H1 (cell line): ENCODE measurements around the gene LPP. TPM values are rescaled to one million over a fixed set of nuclear protein-coding genes. Genes with fewer than 3 reads are reported as not detected.

Experiments used
- CTCF ChIA-PET: fragments of 300-600 bp; sonication (Branson Sonifier 250); formaldehyde crosslinking; loops from one replicate; lab custom pipeline; 2021; ENCODE audit not compliant: partially characterized antibody; lab: Charles Lee
- POLR2A ChIA-PET: fragments of 300-600 bp; sonication (Branson Sonifier 250); formaldehyde crosslinking; loops from one replicate; lab custom pipeline; 2021; ENCODE audit warnings: inconsistent platforms; ENCODE audit not compliant: partially characterized antibody; lab: Charles Lee
- DNase-seq, 2 experiments: peaks; one replicate each; pipeline versions ENCODE4 v3.0.0 to v3.0.0-alpha.2; 2010 to 2022; ENCODE audit warnings: low spot score in 2 of 2, low read depth in 1 of 2, mixed read lengths in 1 of 2
- FAIRE-seq: peaks from 2 replicates; lab custom pipeline; 2011; peaks lifted over from hg19 to GRCh38; lab: Jason Lieb, UNC
- H2AFZ ChIP-seq: 2 replicates; pipeline ENCODE4 v1.8.1; 2012; ENCODE audit warnings: low read length, inconsistent platforms
- H2AK5ac ChIP-seq: 2 replicates; pipeline ENCODE4 v1.6.1; 2013; ENCODE audit warnings: low read depth, low read length
- H2BK120ac ChIP-seq: replicated peaks from 2 replicates; pipeline ENCODE3; 2013; ENCODE audit warnings: low read depth, low read length, inconsistent platforms
- H2BK12ac ChIP-seq: 2 replicates; pipeline ENCODE4 v1.6.1; 2013; ENCODE audit warnings: low read depth, low read length
- H2BK15ac ChIP-seq: 2 replicates; pipeline ENCODE4 v1.6.1; 2013; ENCODE audit warnings: low read length
- H2BK20ac ChIP-seq: 2 replicates; pipeline ENCODE4 v1.6.1; 2013; ENCODE audit warnings: low read length
- H2BK5ac ChIP-seq: 2 replicates; pipeline ENCODE4 v1.6.1; 2013; ENCODE audit warnings: low read depth, low read length
- H3K14ac ChIP-seq: 2 replicates; pipeline ENCODE4 v1.6.1; 2013; ENCODE audit warnings: inconsistent platforms; ENCODE audit not compliant: insufficient read length
- H3K18ac ChIP-seq: 2 replicates; pipeline ENCODE4 v1.6.1; 2013; ENCODE audit warnings: low read length; ENCODE audit errors: extremely low read depth
- H3K23ac ChIP-seq: 2 replicates; pipeline ENCODE4 v1.6.1; 2013; ENCODE audit warnings: inconsistent platforms; ENCODE audit not compliant: insufficient read length
- H3K23me2 ChIP-seq: 2 replicates; pipeline ENCODE4 v1.6.1; 2013; ENCODE audit warnings: low read depth, low read length
- H3K27ac ChIP-seq: 2 replicates; pipeline ENCODE4 v1.6.1; 2011; ENCODE audit warnings: low read depth, low read length, inconsistent platforms
- H3K27me3 ChIP-seq, 4 experiments: replicated peaks in 1 of 4; 1 replicate in 1 of 4; 2 replicates in 3 of 4; pipeline versions ENCODE4 v1.6.1 to v1.8.1; 2011 to 2013; ENCODE audit warnings: low read length in 3 of 4, mild to moderate bottlenecking in 3 of 4, inconsistent platforms in 2 of 4, mixed read lengths in 2 of 4, moderate library complexity in 1 of 4; ENCODE audit not compliant: control insufficient read depth in 3 of 4, insufficient read depth in 3 of 4; ENCODE audit errors: extremely low read depth in 1 of 4
- H3K36me3 ChIP-seq, 4 experiments: 2 replicates each; pipeline versions ENCODE4 v1.6.1 to v1.8.1; 2011 to 2013; ENCODE audit warnings: mild to moderate bottlenecking in 4 of 4, low read length in 3 of 4, moderate library complexity in 2 of 4, control low read depth in 1 of 4, inconsistent platforms in 1 of 4; ENCODE audit not compliant: insufficient read depth in 4 of 4, control insufficient read depth in 2 of 4
- H3K4ac ChIP-seq: replicated peaks from 2 replicates; pipeline ENCODE3; 2013; ENCODE audit warnings: low read length, low read depth, mixed read lengths, inconsistent platforms; ENCODE audit not compliant: insufficient read length
- H3K4me1 ChIP-seq, 4 experiments: replicated peaks in 1 of 4; 1 replicate in 1 of 4; 2 replicates in 3 of 4; pipeline versions ENCODE4 v1.6.1 to v1.8.1; 2011 to 2013; ENCODE audit warnings: low read length in 3 of 4, inconsistent platforms in 2 of 4, mixed read lengths in 1 of 4; ENCODE audit not compliant: insufficient read depth in 4 of 4, control insufficient read depth in 3 of 4
- H3K4me2 ChIP-seq, 2 experiments: 2 replicates each; pipeline versions ENCODE4 v1.6.1 to v1.8.1; 2011 to 2013; ENCODE audit warnings: low read depth in 2 of 2, low read length in 2 of 2, control low read depth in 1 of 2, inconsistent platforms in 1 of 2, mild to moderate bottlenecking in 1 of 2; ENCODE audit not compliant: insufficient read depth in 1 of 2
- H3K4me3 ChIP-seq, 4 experiments: fragments of 200-600, 300-600 bp in 1 of 4; sonication (generic), shearing (Covaris generic), sonication (Bioruptor Twin) in 1 of 4; 2 replicates each; pipeline versions ENCODE4 v1.5.1 to v1.8.1; 2011 to 2016; ENCODE audit warnings: low read length in 4 of 4, low read depth in 3 of 4, control low read depth in 2 of 4, inconsistent platforms in 2 of 4, mild to moderate bottlenecking in 2 of 4, mixed read lengths in 1 of 4, moderate library complexity in 1 of 4; ENCODE audit not compliant: insufficient read depth in 2 of 4; ENCODE audit errors: extremely low read depth in 1 of 4
- H3K56ac ChIP-seq: replicated peaks from 2 replicates; pipeline ENCODE3; 2013; ENCODE audit warnings: low read depth, mild to moderate bottlenecking, mixed read lengths, low read length, inconsistent platforms; ENCODE audit not compliant: insufficient read length
- H3K79me1 ChIP-seq: 2 replicates; pipeline ENCODE4 v1.6.1; 2013; ENCODE audit warnings: low read depth, low read length, control low read depth
- H3K79me2 ChIP-seq, 2 experiments: 2 replicates each; pipeline versions ENCODE4 v1.6.1 to v1.8.1; 2012 to 2013; ENCODE audit warnings: low read length in 2 of 2, mild to moderate bottlenecking in 2 of 2, inconsistent platforms in 1 of 2; ENCODE audit not compliant: insufficient read depth in 2 of 2, control insufficient read depth in 1 of 2
- H3K9ac ChIP-seq, 4 experiments: replicated peaks in 1 of 4; 1 replicate in 1 of 4; 2 replicates in 3 of 4; pipeline versions ENCODE4 v1.6.1 to v1.8.1; 2011 to 2013; ENCODE audit warnings: low read depth in 3 of 4, low read length in 3 of 4, control low read depth in 2 of 4, mild to moderate bottlenecking in 2 of 4, moderate library complexity in 2 of 4, inconsistent platforms in 1 of 4; ENCODE audit errors: extremely low read depth in 1 of 4
- H3K9me3 ChIP-seq, 2 experiments: 2 replicates each; pipeline versions ENCODE4 v1.6.1 to v1.8.1; 2012 to 2013; ENCODE audit warnings: mild to moderate bottlenecking in 2 of 2, moderate library complexity in 2 of 2, control low read depth in 1 of 2, inconsistent platforms in 1 of 2, low read depth in 1 of 2, low read length in 1 of 2, mixed read lengths in 1 of 2; ENCODE audit not compliant: insufficient read depth in 2 of 2
- H4K20me1 ChIP-seq, 2 experiments: replicated peaks in 1 of 2; 2 replicates each; pipeline versions ENCODE3 to v1.8.1; 2011 to 2013; ENCODE audit warnings: inconsistent platforms in 2 of 2, low read length in 2 of 2, mild to moderate bottlenecking in 1 of 2; ENCODE audit not compliant: insufficient read depth in 2 of 2, control insufficient read depth in 1 of 2
- H4K5ac ChIP-seq: 2 replicates; pipeline ENCODE4 v1.6.1; 2013; ENCODE audit warnings: low read length, low read depth, mixed read lengths, inconsistent platforms; ENCODE audit not compliant: insufficient read length
- H4K8ac ChIP-seq: 2 replicates; pipeline ENCODE4 v1.8.0; 2013; ENCODE audit warnings: mild to moderate bottlenecking, moderate library complexity, low read length, inconsistent platforms; ENCODE audit not compliant: insufficient read depth; ENCODE audit errors: extremely low read depth
- H4K91ac ChIP-seq: replicated peaks from 2 replicates; pipeline ENCODE3; 2013; ENCODE audit warnings: low read length, mixed read lengths, inconsistent platforms; ENCODE audit not compliant: insufficient read length
- ATF3 ChIP-seq: IDR thresholded peaks from 2 replicates; pipeline ENCODE4 v1.6.1; 2011; ENCODE audit warnings: low read depth, mild to moderate bottlenecking, low read length; ENCODE audit not compliant: insufficient read depth
- BACH1 ChIP-seq: IDR thresholded peaks from 2 replicates; pipeline ENCODE4 v1.6.1; 2012; ENCODE audit warnings: low read length, improper control_type of control experiment
- CREB1 ChIP-seq: IDR thresholded peaks from 2 replicates; pipeline ENCODE4 v1.6.1; 2012; ENCODE audit warnings: inconsistent platforms
- CTBP2 ChIP-seq: IDR thresholded peaks from 2 replicates; pipeline ENCODE4 v1.7.0; 2011; ENCODE audit warnings: borderline replicate concordance, mild to moderate bottlenecking, moderate library complexity, mixed read lengths, low read length; ENCODE audit not compliant: insufficient read depth, insufficient read length
- EP300 ChIP-seq, 2 experiments: IDR thresholded peaks; 1 replicate in 1 of 2; 2 replicates in 1 of 2; pipeline ENCODE4 v1.6.1; 2011 to 2012; ENCODE audit warnings: low read depth in 2 of 2, low read length in 2 of 2, mild to moderate bottlenecking in 2 of 2, borderline replicate concordance in 1 of 2, inconsistent platforms in 1 of 2, moderate library complexity in 1 of 2
- FOSL1 ChIP-seq: IDR thresholded peaks from 2 replicates; pipeline ENCODE4 v1.6.1; 2011; ENCODE audit warnings: mild to moderate bottlenecking, low read depth, low read length, moderate library complexity; ENCODE audit not compliant: insufficient read depth
- JUN ChIP-seq: IDR thresholded peaks from 2 replicates; pipeline ENCODE4 v1.6.1; 2011; ENCODE audit warnings: low read depth, mild to moderate bottlenecking, improper control_type of control experiment, low read length
- TAF7 ChIP-seq: optimal IDR thresholded peaks from 2 replicates; pipeline ENCODE3; 2011; ENCODE audit warnings: low read depth, mild to moderate bottlenecking, inconsistent platforms, low read length, moderate library complexity, borderline replicate concordance
- WGBS, 2 experiments: shearing (Covaris generic) in 1 of 2; methylation state at CpG; one replicate each; pipeline versions ENCODE4 v1.1.6 to v1.1.7; 2013 to 2015; ENCODE audit warnings: low lambda C conversion rate in 2 of 2, mixed read lengths in 2 of 2, inconsistent platforms in 1 of 2, low coverage in 1 of 2, missing lambda C conversion rate in 1 of 2; ENCODE audit not compliant: insufficient replicate concordance in 2 of 2, insufficient coverage in 1 of 2, insufficient read length in 1 of 2; ENCODE audit errors: extremely low coverage in 1 of 2, missing lambda C conversion rate in 1 of 2; 5-methylcytosine and 5-hydroxymethylcytosine counted together
- polyA plus RNA-seq, 7 experiments: library from polyadenylated mRNA; depleted of rRNA in 3 of 7; stranded (reverse) in 5 of 7; unstranded in 2 of 7; fragments of >200 nt in 5 of 7; fragments of 200-250 nt in 2 of 7; gene quantifications; 1 replicate in 5 of 7; 2 replicates in 1 of 7; 4 replicates in 1 of 7; pipeline versions ENCODE4 v1.2.1 to v1.2.3, GENCODE V29; 2011 to 2013; ENCODE audit warnings: missing spikeins in 2 of 7, mixed read lengths in 2 of 7
- total RNA-seq: library from RNA; stranded (reverse); fragmentation: NEBNext Ultra II Directional; extraction: Animal tissue kit (Norgen Biotek cat#: 25700); gene quantifications from 2 replicates; pipeline ENCODE4 v1.2.1, GENCODE V29; 2021

Gene LPP
- total and polyA plus RNA-seq, 2 of the 8 experiments (the other 6 are each of a cell fraction or from before 2014, with no cell fraction given), result 10.0 to 53.3 TPM

- Histone ChIP-seq H3K18ac (no peak overlapping the region), H2BK5ac (no peak overlapping the region), H4K5ac (no peak overlapping the region), H2AFZ (no peak overlapping the region), H2BK20ac (no peak overlapping the region), H2BK15ac (no peak overlapping the region), H3K4me2 (no peak overlapping the region), H3K27ac (no peak overlapping the region), H4K91ac (no peak overlapping the region), H2BK12ac (no peak overlapping the region), H3K23me2 (no peaks in the 10 kb centered on the region), H3K27me3 (no peaks in the 10 kb centered on the region), H3K4me1 (no peaks in the 10 kb centered on the region; a peak in 1 of 7 replicates), H2BK120ac (no peak overlapping the region), H3K79me1 (no peaks in the 10 kb centered on the region), H2AK5ac (no peak overlapping the region), H3K79me2 (no peaks in the 10 kb centered on the region), H3K56ac (no peak overlapping the region), H4K8ac (no peak overlapping the region), H3K9me3 (no peaks in the 10 kb centered on the region), H4K20me1 (no peaks in the 10 kb centered on the region), H3K4me3 (no peak overlapping the region), H3K14ac (no peak overlapping the region), H3K9ac (no peak overlapping the region), H3K4ac (no peak overlapping the region), H3K23ac (no peak overlapping the region), H3K36me3 (no peaks in the 10 kb centered on the region)
- POLR2A ChIA-PET, result interaction anchor here (0.6 kb wide), 1 partner anchor 32 kb away, joined by 4 read pairs; no protein-coding TSS in a partner anchor
- DNase-seq (no peak), FAIRE-seq (no peak)
- WGBS, 2 experiments, result 89% methylated on average over 6 of the region's 6 CpGs; no CpG with 5 or more reads in 1 of the 2 experiments
- CTCF ChIA-PET, result interaction anchor here (0.7 kb wide), 1 partner anchor 189 kb away, joined by 3 read pairs; no protein-coding TSS in a partner anchor
- TF ChIP-seq ATF3 (no peak), CREB1 (no peak), FOSL1 (no peak), BACH1 (no peak), TAF7 (no peak), JUN (no peak), EP300 (IDR thresholded peaks at IDR 0.05; ENCODE audit: borderline replicate concordance in 1 of 2, low read depth in 2 of 2, low read length in 2 of 2) (no peak), CTBP2 (no peak)
Observed at GRCh38 chr3:188432802-188433520, 279.0 kb downstream of the LPP start.
